H1 (cell line): ENCODE data around the gene CCDC136. TPM values are rescaled to one million over a fixed set of nuclear protein-coding genes. Genes with fewer than 3 reads are reported as not detected.

Experiments
- SIX5 ChIP-seq: IDR thresholded peaks from 2 replicates; pipeline ENCODE4 v1.6.1; 2011; ENCODE audit warnings: mild to moderate bottlenecking, low read depth, low read length
- ZNF274 ChIP-seq: IDR thresholded peaks from 2 replicates; pipeline ENCODE4 v1.7.0; 2012; ENCODE audit warnings: low read length, borderline replicate concordance; ENCODE audit errors: extremely low read depth
- polyA plus RNA-seq, 7 experiments: library from polyadenylated mRNA; depleted of rRNA in 3 of 7; stranded (reverse) in 5 of 7; unstranded in 2 of 7; fragments of >200 nt in 5 of 7; fragments of 200-250 nt in 2 of 7; gene quantifications; 1 replicate in 5 of 7; 2 replicates in 1 of 7; 4 replicates in 1 of 7; pipeline versions ENCODE4 v1.2.1 to v1.2.3, GENCODE V29; 2011 to 2013; ENCODE audit warnings: missing spikeins in 2 of 7, mixed read lengths in 2 of 7
- total RNA-seq: library from RNA; stranded (reverse); fragmentation: NEBNext Ultra II Directional; extraction: Animal tissue kit (Norgen Biotek cat#: 25700); gene quantifications from 2 replicates; pipeline ENCODE4 v1.2.1, GENCODE V29; 2021

The CCDC136 gene
- total and polyA plus RNA-seq, 2 of the 8 experiments (the other 6 are each of a cell fraction or from before 2014, with no cell fraction given): 35.6 to 47.7 TPM

- TF ChIP-seq ZNF274: no peak
- no peak for TF ChIP-seq SIX5
These were observed 21.5 kb upstream of the CCDC136 start (continued) for GRCh38 chr7:128770233-128770632.
